Measurements from ENCODE around the gene HDAC4. TPM values are rescaled to one million over a fixed set of nuclear protein-coding genes. Genes with fewer than 3 reads are reported as not detected.
A peak's percentile ranks its signal among the peaks of the same experiment; 100 is the strongest.

HDAC4 gene
- total RNA-seq, 4 donors from 2014 or later, result 51.4 to 107 (median 70.8) TPM

GRCh38 chr2:239353692-239354091, 47.1 kb downstream of the HDAC4 start:
- no peak for DNase-seq (ENCODE audit: low spot score in 2 of 2)
- 94% methylated on average over 5 of the region's 5 CpGs for whole genome bisulfite sequencing

DNA sequence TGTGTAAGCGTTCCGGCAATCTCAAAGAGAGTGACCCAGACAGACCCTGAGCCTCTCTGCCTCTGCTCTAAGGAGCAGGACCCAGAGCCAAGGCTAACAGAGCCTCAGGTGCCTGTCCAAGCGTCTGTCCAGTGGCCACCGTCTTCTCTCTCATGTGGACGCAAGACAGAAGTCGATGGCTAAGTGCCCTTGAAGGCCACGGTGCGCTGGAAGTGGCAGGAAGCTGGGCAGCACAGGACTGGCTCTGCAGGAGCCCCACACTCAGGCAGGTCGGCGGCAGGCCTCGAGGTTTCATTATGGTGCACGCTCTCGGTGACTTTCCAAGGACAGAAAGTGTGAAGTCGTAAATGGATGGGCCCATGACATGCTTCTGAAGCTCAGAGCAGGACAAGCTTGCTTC, 49.1 kb downstream of the HDAC4 start:
- Histone ChIP-seq H3K36me3 (peaks cover 21% of the 10 kb centered on the region), H3K27ac (no peak overlapping the region), H3K27me3 (no peaks in the 10 kb centered on the region), H3K4me1 (peaks cover 17% of the 10 kb centered on the region), H3K9me3 (no peaks in the 10 kb centered on the region), H3K4me3 (no peak overlapping the region)
- DNase-seq (ENCODE audit: low spot score in 2 of 2), result no peak
- no peak for TF ChIP-seq CTCF (IDR thresholded peaks at IDR 0.05)
- WGBS, result 81% methylated on average over 12 of the region's 14 CpGs

More at GRCh38 chr2:239353692-239354091, 47.1 kb downstream of the HDAC4 start:
- peaks cover 21% of the 10 kb centered on the region for H3K36me3 ChIP-seq
- H3K27ac ChIP-seq, result no peak overlapping the region
- TF ChIP-seq CTCF (IDR thresholded peaks at IDR 0.05) (no peak), POLR2AphosphoS5 (IDR thresholded peaks at IDR 0.05) (no peak), POLR2A (IDR thresholded peaks at IDR 0.05) (no peak), EP300 (IDR thresholded peaks at IDR 0.05) (no peak)
- peaks cover 16% of the 10 kb centered on the region for H3K4me1 ChIP-seq
- no peaks in the 10 kb centered on the region for H3K9me3 ChIP-seq
- no peak overlapping the region for H3K4me3 ChIP-seq
- no peaks in the 10 kb centered on the region for H3K27me3 ChIP-seq

GRCh38 chr2:239349453-239350135, 51.2 kb downstream of the HDAC4 start:
- DNase-seq (ENCODE audit: low spot score in 2 of 2), result no peak
- Histone ChIP-seq H3K9me3 (no peaks in the 10 kb centered on the region), H3K4me3 (no peak overlapping the region), H3K4me1 (peaks cover 13% of the 10 kb centered on the region), H3K27ac (peak overlapping the region; percentile 25), H3K27me3 (no peaks in the 10 kb centered on the region), H3K36me3 (peaks cover 21% of the 10 kb centered on the region)
- TF ChIP-seq EP300 (IDR thresholded peaks at IDR 0.05) (no peak), POLR2A (IDR thresholded peaks at IDR 0.05) (no peak), CTCF (IDR thresholded peaks at IDR 0.05) (no peak), POLR2AphosphoS5 (IDR thresholded peaks at IDR 0.05) (no peak)
- 81% methylated on average over 22 of the region's 25 CpGs for WGBS

DNA sequence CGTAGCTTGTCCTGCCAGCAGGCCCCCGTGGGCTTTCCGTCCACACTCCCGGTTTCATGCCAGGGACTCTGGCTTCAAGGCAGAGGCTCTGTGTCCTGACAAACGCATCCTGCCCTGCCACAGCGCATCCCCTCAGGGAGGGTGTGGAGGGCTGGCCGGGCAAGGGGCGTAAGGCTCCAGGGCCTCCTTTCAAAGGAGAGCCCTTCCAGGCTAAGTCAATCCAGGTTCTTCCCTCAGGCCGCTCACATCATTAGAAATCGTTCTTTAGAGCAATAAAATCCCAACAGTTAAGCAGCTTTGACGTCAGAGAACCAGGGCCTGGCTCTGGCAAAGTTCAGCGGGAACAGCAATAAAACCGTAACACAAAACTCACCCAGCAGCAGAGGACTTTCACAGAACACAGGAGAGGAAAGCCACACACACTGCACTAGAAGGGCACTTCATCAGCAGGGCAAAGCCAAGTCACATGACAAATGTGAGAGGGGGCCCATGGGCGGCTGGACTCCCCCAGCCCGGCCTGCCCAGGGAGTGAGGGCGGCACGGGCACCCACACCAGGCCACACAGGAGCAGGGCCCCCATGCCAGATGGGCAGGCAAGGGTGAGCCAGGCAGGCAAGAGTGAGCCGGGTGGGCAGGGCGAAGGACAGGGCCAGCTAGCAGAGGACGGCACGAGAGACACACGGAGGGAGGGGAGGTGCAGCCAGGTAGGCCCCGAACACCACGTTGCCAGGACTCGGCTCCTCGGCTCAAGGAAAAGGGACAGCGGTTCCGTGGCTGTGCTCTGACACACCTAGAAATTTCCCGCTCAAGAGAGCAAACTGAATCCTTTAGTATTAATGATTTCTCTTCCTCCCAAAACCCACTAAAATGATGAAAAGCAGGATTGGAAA, 52.0 kb downstream of the HDAC4 start:
- H3K27me3 ChIP-seq, result no peaks in the 10 kb centered on the region
- no peak for DNase-seq (ENCODE audit: low spot score in 2 of 2)
- H3K27ac ChIP-seq, result peak overlapping the region; percentile 43

More for the DNA sequence above, 52.0 kb downstream of the HDAC4 start:
- Histone ChIP-seq H3K9me3 (no peaks in the 10 kb centered on the region), H3K36me3 (peaks cover 21% of the 10 kb centered on the region), H3K4me1 (peaks cover 13% of the 10 kb centered on the region), H3K4me3 (no peak overlapping the region)
- TF ChIP-seq EP300 (IDR thresholded peaks at IDR 0.05), result no peak
- no peak for TF ChIP-seq CTCF (IDR thresholded peaks at IDR 0.05)
- no peak for TF ChIP-seq POLR2AphosphoS5 (IDR thresholded peaks at IDR 0.05)
- TF ChIP-seq POLR2A (IDR thresholded peaks at IDR 0.05), result no peak
- WGBS, result 78% methylated on average over 25 of the region's 29 CpGs
